ENCODE results near the gene SMAD3. TPM values are rescaled to one million over a fixed set of nuclear protein-coding genes. Genes with fewer than 3 reads are reported as not detected.

Gene SMAD3
- polyA plus RNA-seq, 1 experiment: 59.4 TPM

GRCh38 chr15:67087507-67088172 lies 22.2 kb downstream of the SMAD3 start:
- Histone ChIP-seq H3K27me3 (ENCODE audit: control insufficient read depth, insufficient read depth, low read length) (no peaks in the 10 kb centered on the region), H3K4me3 (ENCODE audit: low read depth, low read length) (no peak overlapping the region), H3K36me3 (ENCODE audit: control insufficient read depth, insufficient read depth, low read length) (no peaks in the 10 kb centered on the region)
- no peak for DNase-seq (ENCODE audit: low read depth)
- ChIA-PET POLR2A (no interaction called here), CTCF (no interaction called here)
- TF ChIP-seq, protein P1, sequence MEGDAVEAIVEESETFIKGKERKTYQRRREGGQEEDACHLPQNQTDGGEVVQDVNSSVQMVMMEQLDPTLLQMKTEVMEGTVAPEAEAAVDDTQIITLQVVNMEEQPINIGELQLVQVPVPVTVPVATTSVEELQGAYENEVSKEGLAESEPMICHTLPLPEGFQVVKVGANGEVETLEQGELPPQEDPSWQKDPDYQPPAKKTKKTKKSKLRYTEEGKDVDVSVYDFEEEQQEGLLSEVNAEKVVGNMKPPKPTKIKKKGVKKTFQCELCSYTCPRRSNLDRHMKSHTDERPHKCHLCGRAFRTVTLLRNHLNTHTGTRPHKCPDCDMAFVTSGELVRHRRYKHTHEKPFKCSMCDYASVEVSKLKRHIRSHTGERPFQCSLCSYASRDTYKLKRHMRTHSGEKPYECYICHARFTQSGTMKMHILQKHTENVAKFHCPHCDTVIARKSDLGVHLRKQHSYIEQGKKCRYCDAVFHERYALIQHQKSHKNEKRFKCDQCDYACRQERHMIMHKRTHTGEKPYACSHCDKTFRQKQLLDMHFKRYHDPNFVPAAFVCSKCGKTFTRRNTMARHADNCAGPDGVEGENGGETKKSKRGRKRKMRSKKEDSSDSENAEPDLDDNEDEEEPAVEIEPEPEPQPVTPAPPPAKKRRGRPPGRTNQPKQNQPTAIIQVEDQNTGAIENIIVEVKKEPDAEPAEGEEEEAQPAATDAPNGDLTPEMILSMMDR (IDR thresholded peaks at IDR 0.05; ENCODE audit: insufficient read depth, low read depth, low read length): no peak

- ChIA-PET POLR2A (no interaction called here), CTCF (no interaction called here)
- H3K4me3 ChIP-seq (ENCODE audit: low read depth, low read length): no peak overlapping the region
- H3K36me3 ChIP-seq (ENCODE audit: control insufficient read depth, insufficient read depth, low read length): peaks cover 13% of the 10 kb centered on the region
- no peak for DNase-seq (ENCODE audit: low read depth)
- TF ChIP-seq, protein P1 (IDR thresholded peaks at IDR 0.05; ENCODE audit: insufficient read depth, low read depth, low read length): no peak
- no peaks in the 10 kb centered on the region for H3K27me3 ChIP-seq (ENCODE audit: control insufficient read depth, insufficient read depth, low read length)
Observed at GRCh38 chr15:67089217-67090193, 24.1 kb downstream of the SMAD3 start.

DNA sequence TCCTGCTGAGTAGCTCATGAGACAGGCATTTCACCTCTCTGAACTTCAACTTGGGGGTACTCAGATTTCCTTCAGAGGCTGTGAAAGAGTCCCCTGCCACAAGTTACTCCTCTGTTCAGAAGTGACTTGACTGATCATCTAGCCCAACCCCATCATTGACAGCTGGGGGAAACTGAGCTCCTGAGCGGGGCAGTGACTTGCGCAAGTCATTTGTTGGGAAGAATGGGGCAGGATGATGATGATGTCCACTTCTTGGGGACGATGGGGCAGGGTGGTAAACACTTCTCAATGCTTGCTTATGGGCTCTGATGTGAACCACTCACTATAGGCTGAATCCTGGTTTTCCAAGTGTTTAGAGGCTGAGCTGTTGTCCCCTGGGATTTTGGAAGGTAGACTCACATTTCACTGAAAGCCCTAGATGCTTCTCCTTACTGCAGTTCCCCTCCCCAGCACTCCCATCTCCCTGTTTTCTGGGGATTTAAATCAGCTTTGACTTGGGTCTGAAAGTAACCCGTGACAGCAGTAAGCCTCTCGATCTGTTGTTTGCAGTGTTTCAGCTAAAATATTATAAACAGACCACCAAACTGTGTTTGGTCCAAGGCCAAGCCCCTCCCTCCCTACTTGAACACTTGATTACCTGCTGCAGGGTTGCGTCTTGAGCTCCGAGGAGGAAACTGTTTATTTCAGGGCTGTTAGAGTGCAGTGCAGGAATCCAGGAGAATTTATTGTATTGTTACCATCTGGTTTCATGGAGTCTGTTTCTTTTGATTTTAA lies 25.1 kb downstream of the SMAD3 start:
- no peak for DNase-seq (ENCODE audit: low read depth)
- peaks cover 15% of the 10 kb centered on the region for H3K36me3 ChIP-seq (ENCODE audit: control insufficient read depth, insufficient read depth, low read length)
- CTCF ChIA-PET: interaction anchor here (1.1 to 1.2 kb wide), 2 partner anchors 16 to 213 kb away, joined by 3 to 4 read pairs; no protein-coding TSS in a partner anchor
- TF ChIP-seq, protein P1 (IDR thresholded peaks at IDR 0.05; ENCODE audit: insufficient read depth, low read depth, low read length): no peak
- no peak overlapping the region for H3K4me3 ChIP-seq (ENCODE audit: low read depth, low read length)
- H3K27me3 ChIP-seq (ENCODE audit: control insufficient read depth, insufficient read depth, low read length): no peaks in the 10 kb centered on the region
- POLR2A ChIA-PET: no interaction called here

GRCh38 chr15:67091071-67091979 lies 25.9 kb downstream of the SMAD3 start:
- DNase-seq (ENCODE audit: low read depth): no peak
- no peaks in the 10 kb centered on the region for H3K27me3 ChIP-seq (ENCODE audit: control insufficient read depth, insufficient read depth, low read length)
- CTCF ChIA-PET: interaction anchor here (1.1 to 1.2 kb wide), 2 partner anchors 15 to 212 kb away, joined by 3 to 4 read pairs; no protein-coding TSS in a partner anchor
- TF ChIP-seq, protein P1 (IDR thresholded peaks at IDR 0.05; ENCODE audit: insufficient read depth, low read depth, low read length): no peak
- H3K4me3 ChIP-seq (ENCODE audit: low read depth, low read length): no peak overlapping the region
- POLR2A ChIA-PET: no interaction called here
- H3K36me3 ChIP-seq (ENCODE audit: control insufficient read depth, insufficient read depth, low read length): peaks cover 18% of the 10 kb centered on the region

Measured in BJ (cell line).